B cell (primary cell): ENCODE measurements around the gene KCNQ2. TPM values are rescaled to one million over a fixed set of nuclear protein-coding genes. Genes with fewer than 3 reads are reported as not detected.

Experiments used
- ATAC-seq: fragments of 200-7000 bp; cut with Tn5 transposase; one replicate; pipeline ENCODE4 v1.10.0; 2021; ENCODE audit warnings: low read depth, mild to moderate bottlenecking, moderate number of reproducible peaks, moderate library complexity
- CTCF ChIA-PET: fragments of 350-600 bp; sonication (Branson Sonifier 250); formaldehyde crosslinking; loops from one replicate; lab custom pipeline; 2021; ENCODE audit warnings: antibody characterized with exemption, inconsistent platforms; lab: Charles Lee
- POLR2A ChIA-PET: fragments of 350-600 bp; sonication (Branson Sonifier 250); formaldehyde crosslinking; loops from one replicate; lab custom pipeline; 2021; ENCODE audit warnings: antibody characterized with exemption; lab: Charles Lee
- DNase-seq: peaks from one replicate; pipeline ENCODE4 v3.0.0; 2013
- H2AFZ ChIP-seq: 2 replicates; pipeline ENCODE4 v1.6.1; 2012; ENCODE audit warnings: mild to moderate bottlenecking, low read depth, low read length; ENCODE audit not compliant: insufficient read depth, poor library complexity, severe bottlenecking
- H3K27ac ChIP-seq, 2 donors: 1 replicate in 1 of 2; 2 replicates in 1 of 2; pipeline ENCODE4 v1.5.1; 2012 to 2013; ENCODE audit warnings: low read length in 2 of 2, mild to moderate bottlenecking in 2 of 2, moderate library complexity in 1 of 2
- H3K27me3 ChIP-seq, 4 experiments: fragments of 200-600 bp in 1 of 4; sonication (generic) in 1 of 4; replicated peaks in 1 of 4; 1 replicate in 2 of 4; 2 replicates in 2 of 4; pipeline versions ENCODE4 v1.6.1 to v1.7.0; 2013 to 2016; ENCODE audit warnings: low read length in 3 of 4, mild to moderate bottlenecking in 2 of 4, mixed read lengths in 1 of 4, moderate library complexity in 1 of 4; ENCODE audit not compliant: insufficient read depth in 4 of 4, control insufficient read depth in 3 of 4; ENCODE audit errors: control extremely low read depth in 1 of 4
- H3K36me3 ChIP-seq, 2 experiments: replicated peaks in 1 of 2; 1 replicate in 1 of 2; 2 replicates in 1 of 2; pipeline versions ENCODE4 v1.6.1 to v1.7.1; 2013; ENCODE audit warnings: low read length in 1 of 2; ENCODE audit not compliant: insufficient read depth in 2 of 2, control insufficient read depth in 1 of 2; ENCODE audit errors: control extremely low read depth in 1 of 2, extremely low read depth in 1 of 2
- H3K4me1 ChIP-seq, 2 donors: fragments of 200-600 bp in 1 of 2; sonication (generic) in 1 of 2; 1 replicate in 1 of 2; 2 replicates in 1 of 2; pipeline versions ENCODE4 v1.5.1 to v1.6.1; 2013 to 2017; ENCODE audit warnings: low read length in 2 of 2; ENCODE audit not compliant: control insufficient read depth in 2 of 2, insufficient read depth in 2 of 2
- H3K4me2 ChIP-seq: replicated peaks from 2 replicates; pipeline ENCODE3; 2012; ENCODE audit warnings: mild to moderate bottlenecking, low read depth, low read length; ENCODE audit not compliant: poor library complexity, severe bottlenecking
- H3K4me3 ChIP-seq, 5 experiments: fragments of 200-600 bp in 1 of 5; sonication (generic) in 1 of 5; 1 replicate in 3 of 5; 2 replicates in 2 of 5; pipeline versions ENCODE4 v1.5.1 to v1.7.0; 2011 to 2016; ENCODE audit warnings: low read length in 4 of 5, mild to moderate bottlenecking in 4 of 5, low read depth in 2 of 5, control low read depth in 1 of 5, moderate library complexity in 1 of 5; ENCODE audit not compliant: insufficient read depth in 1 of 5; ENCODE audit errors: control extremely low read depth in 1 of 5, extremely low read depth in 1 of 5
- H3K79me2 ChIP-seq: fragments of 200-600 bp; sonication (generic); one replicate; pipeline ENCODE4 v1.6.0; 2016; ENCODE audit warnings: low read length; ENCODE audit not compliant: control insufficient read depth, insufficient read depth
- H3K9ac ChIP-seq: fragments of 200-600 bp; sonication (generic); 2 replicates; pipeline ENCODE4 v1.6.1; 2017; ENCODE audit warnings: mild to moderate bottlenecking, low read length, moderate library complexity
- H3K9me3 ChIP-seq, 3 donors: one replicate each; pipeline versions ENCODE4 v1.6.1 to v1.7.1; 2013; ENCODE audit warnings: low read length in 2 of 3; ENCODE audit not compliant: control insufficient read depth in 2 of 3, insufficient read depth in 1 of 3; ENCODE audit errors: control extremely low read depth in 1 of 3
- H4K20me1 ChIP-seq: 2 replicates; pipeline ENCODE4 v1.6.0; 2012; ENCODE audit warnings: mild to moderate bottlenecking, low read length; ENCODE audit not compliant: insufficient read depth, control insufficient read depth, poor library complexity, severe bottlenecking
- H3K27ac Mint-ChIP-seq: one replicate; pipeline ENCODE4 v1.8.0; 2021; ENCODE audit warnings: mixed read lengths
- H3K27me3 Mint-ChIP-seq: one replicate; pipeline ENCODE4 v1.8.0; 2021; ENCODE audit warnings: mixed read lengths
- H3K4me1 Mint-ChIP-seq: one replicate; pipeline ENCODE4 v1.8.0; 2021; ENCODE audit warnings: mixed read lengths
- H3K4me3 Mint-ChIP-seq: one replicate; pipeline ENCODE4 v1.8.0; 2021; ENCODE audit warnings: mixed read lengths
- H3K9me3 Mint-ChIP-seq: one replicate; pipeline ENCODE4 v1.8.0; 2022; ENCODE audit warnings: mixed read lengths; ENCODE audit not compliant: insufficient read depth
- EZH2 ChIP-seq: IDR thresholded peaks from 2 replicates; pipeline ENCODE4 v1.6.1; 2012; ENCODE audit warnings: borderline replicate concordance, low read depth, mild to moderate bottlenecking, moderate library complexity, low read length; ENCODE audit not compliant: insufficient read depth, poor library complexity, severe bottlenecking
- WGBS: methylation state at CpG from one replicate; pipeline ENCODE4 v1.1.5; 2013; ENCODE audit warnings: missing lambda C conversion rate; ENCODE audit not compliant: insufficient coverage; 5-methylcytosine and 5-hydroxymethylcytosine counted together
- intact Hi-C: fragments of 100-400 bp; cut with micrococcal nuclease; formaldehyde crosslinking; loops from one replicate; pipeline ENCODE4 v1.10.0; 2022
- polyA plus RNA-seq: library from polyadenylated mRNA; depleted of rRNA; stranded (reverse); fragments of >200 nt; gene quantifications from 2 replicates; pipeline ENCODE4 v1.2.3, GENCODE V29; 2012
- total RNA-seq, 2 donors: library from RNA; stranded (reverse); fragments of 120-200 nt in 1 of 2; gene quantifications; 1 replicate in 1 of 2; 2 replicates in 1 of 2; pipeline versions ENCODE4 v1.2.3 to v1.2.4, GENCODE V29; 2013 to 2022
- TF ChIP-seq, protein P1 (sequence below): fragments of 200-600 bp; IDR thresholded peaks from one replicate; pipeline ENCODE4 v1.8.0; 2022; ENCODE audit warnings: antibody characterized with exemption, mild to moderate bottlenecking

Gene KCNQ2
- total and polyA plus RNA-seq, 2 donors (not counting 1 experiment from before 2014, with no cell fraction given): 0.12 TPM; not detected in 1

DNA sequence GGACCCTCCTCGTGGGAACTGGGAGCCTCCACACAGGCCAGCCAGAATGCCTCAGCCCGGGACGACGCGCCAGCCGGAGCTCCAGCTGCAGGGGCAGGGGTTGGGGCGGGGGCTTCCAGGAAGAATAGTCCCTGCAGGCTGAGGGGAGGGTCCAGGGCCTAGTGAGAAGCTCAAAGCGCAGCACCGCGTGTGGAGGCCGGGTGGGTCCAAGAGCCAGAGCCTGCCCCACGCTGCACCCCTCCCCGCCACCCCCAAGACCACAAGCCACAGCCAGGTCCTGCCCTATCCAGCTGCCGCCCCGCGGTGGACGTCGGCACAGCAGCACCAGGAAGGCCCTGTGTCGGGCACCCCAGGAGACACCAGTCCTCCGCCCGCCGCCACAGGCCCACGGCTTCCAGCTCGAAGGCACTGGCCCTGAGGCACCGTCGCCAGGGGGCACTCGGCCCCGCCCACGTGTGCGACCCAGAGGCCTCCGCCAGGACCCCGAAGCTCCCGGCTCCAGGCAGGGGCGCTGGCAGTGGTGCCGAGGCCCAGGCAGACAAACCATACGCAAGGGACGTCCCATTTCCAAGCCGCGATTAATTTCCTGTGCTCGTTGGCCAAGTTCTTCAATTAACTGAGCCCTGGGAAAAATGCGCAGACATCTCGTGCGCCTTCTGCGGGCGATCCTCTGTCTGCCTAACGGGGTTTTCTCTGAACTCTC is 19.5 kb downstream of the KCNQ2 start:
- ChIA-PET CTCF (interaction anchor here (0.6 kb wide), 1 partner anchor 17 kb away, joined by 5 read pairs; no protein-coding TSS in a partner anchor), POLR2A (no interaction called here)
- DNase-seq (no peak), ATAC-seq (no peak)
- peaks cover 7 to 13% of the 10 kb centered on the region in 2 donors for H3K4me1 ChIP-seq
- Mint-ChIP-seq H3K27me3 (peaks cover 18% of the 10 kb centered on the region), H3K4me1 (peaks cover 10% of the 10 kb centered on the region), H3K27ac (no peak overlapping the region), H3K4me3 (no peak overlapping the region), H3K9me3 (no peaks in the 10 kb centered on the region)
- no peak overlapping the region for H3K4me3 ChIP-seq
- H3K27me3 ChIP-seq: peaks cover 0 to 29% (median 6%) of the 10 kb centered on the region in 4 experiments
- no peak overlapping the region for H3K9ac ChIP-seq
- 41% methylated on average over 46 of the region's 46 CpGs for WGBS
- TF ChIP-seq, protein P1, sequence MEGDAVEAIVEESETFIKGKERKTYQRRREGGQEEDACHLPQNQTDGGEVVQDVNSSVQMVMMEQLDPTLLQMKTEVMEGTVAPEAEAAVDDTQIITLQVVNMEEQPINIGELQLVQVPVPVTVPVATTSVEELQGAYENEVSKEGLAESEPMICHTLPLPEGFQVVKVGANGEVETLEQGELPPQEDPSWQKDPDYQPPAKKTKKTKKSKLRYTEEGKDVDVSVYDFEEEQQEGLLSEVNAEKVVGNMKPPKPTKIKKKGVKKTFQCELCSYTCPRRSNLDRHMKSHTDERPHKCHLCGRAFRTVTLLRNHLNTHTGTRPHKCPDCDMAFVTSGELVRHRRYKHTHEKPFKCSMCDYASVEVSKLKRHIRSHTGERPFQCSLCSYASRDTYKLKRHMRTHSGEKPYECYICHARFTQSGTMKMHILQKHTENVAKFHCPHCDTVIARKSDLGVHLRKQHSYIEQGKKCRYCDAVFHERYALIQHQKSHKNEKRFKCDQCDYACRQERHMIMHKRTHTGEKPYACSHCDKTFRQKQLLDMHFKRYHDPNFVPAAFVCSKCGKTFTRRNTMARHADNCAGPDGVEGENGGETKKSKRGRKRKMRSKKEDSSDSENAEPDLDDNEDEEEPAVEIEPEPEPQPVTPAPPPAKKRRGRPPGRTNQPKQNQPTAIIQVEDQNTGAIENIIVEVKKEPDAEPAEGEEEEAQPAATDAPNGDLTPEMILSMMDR: no peak
- no peak for TF ChIP-seq EZH2
- H4K20me1 ChIP-seq: no peaks in the 10 kb centered on the region
- no peak overlapping the region for H2AFZ ChIP-seq
- H3K36me3 ChIP-seq: no peaks in the 10 kb centered on the region
- no peak overlapping the region for H3K4me2 ChIP-seq
- no peaks in the 10 kb centered on the region for H3K79me2 ChIP-seq
- H3K27ac ChIP-seq: no peak overlapping the region
- peaks cover 0 to 5% (median 0%) of the 10 kb centered on the region in 3 donors for H3K9me3 ChIP-seq
- intact Hi-C loops: no loop called here

DNA sequence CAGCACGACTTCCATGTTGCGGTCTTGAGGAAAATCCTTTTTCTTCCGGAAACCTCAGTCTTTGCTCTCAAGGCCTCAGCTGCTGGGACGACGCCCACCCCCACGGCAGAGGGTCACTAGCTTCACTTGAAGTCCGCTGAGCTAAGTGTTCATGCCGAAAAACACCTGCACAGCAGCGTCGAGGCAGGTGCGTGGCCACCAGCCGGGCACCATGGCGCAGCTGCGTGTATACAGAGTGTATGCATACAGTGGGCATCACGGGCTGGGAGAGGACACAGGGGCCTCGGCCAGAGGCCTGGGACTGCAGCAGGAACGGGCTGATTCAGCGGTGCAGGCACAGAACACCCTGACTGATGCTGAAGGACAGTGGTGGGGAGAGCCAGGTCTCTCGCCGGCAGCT is 20.1 kb downstream of the KCNQ2 start:
- H3K4me1 Mint-ChIP-seq: peaks cover 4% of the 10 kb centered on the region
- ChIA-PET CTCF (interaction anchor here (0.6 kb wide), 1 partner anchor 17 kb away, joined by 5 read pairs; no protein-coding TSS in a partner anchor), POLR2A (no interaction called here)
- H3K9me3 Mint-ChIP-seq: no peaks in the 10 kb centered on the region
- no peak for ATAC-seq
- intact Hi-C loops: no loop called here
- no peak overlapping the region for H3K27ac Mint-ChIP-seq
- H3K27me3 Mint-ChIP-seq: peaks cover 22% of the 10 kb centered on the region
- no peak overlapping the region for H3K4me3 Mint-ChIP-seq
- Histone ChIP-seq H3K4me3 (no peak overlapping the region), H4K20me1 (no peaks in the 10 kb centered on the region), H3K36me3 (no peaks in the 10 kb centered on the region), H3K79me2 (no peaks in the 10 kb centered on the region), H3K4me2 (no peak overlapping the region), H3K4me1 (peaks cover 1 to 7% of the 10 kb centered on the region in 2 donors), H2AFZ (no peak overlapping the region), H3K9me3 (peaks cover 0 to 5% (median 0%) of the 10 kb centered on the region in 3 donors), H3K9ac (no peak overlapping the region), H3K27ac (no peak overlapping the region), H3K27me3 (peaks cover 0 to 25% (median 6%) of the 10 kb centered on the region in 4 experiments)
- no peak for DNase-seq
- 96% methylated on average over 20 of the region's 20 CpGs for WGBS
- TF ChIP-seq, protein P1: no peak
